GM12873 (cell line): Measurements from ENCODE around the gene DCC.

ENCODE experiments used
- CTCF ChIP-seq: IDR thresholded peaks from 2 replicates; pipeline ENCODE4 v1.5.1; 2012; ENCODE audit warnings: low read depth, mild to moderate bottlenecking, moderate library complexity, low read length, control low read depth; ENCODE audit not compliant: insufficient read depth; ENCODE audit errors: missing control alignments

The DCC gene

GRCh38 chr18:52468496-52468895, 128.5 kb downstream of the DCC start:
- TF ChIP-seq CTCF, result no peak

- TF ChIP-seq CTCF, result no peak
Measured at GRCh38 chr18:52475325-52475724, 135.3 kb downstream of the DCC start.

- no peak for TF ChIP-seq CTCF
Measured at GRCh38 chr18:52481116-52481515, 141.1 kb downstream of the DCC start.

GRCh38 chr18:52484977-52485376, 145.0 kb downstream of the DCC start:
- no peak for TF ChIP-seq CTCF

- TF ChIP-seq CTCF, result no peak
Measured at GRCh38 chr18:52486052-52486451, 146.1 kb downstream of the DCC start.

GRCh38 chr18:52489396-52490306, 149.7 kb downstream of the DCC start:
- TF ChIP-seq CTCF, result no peak

GRCh38 chr18:52496426-52496825, 156.4 kb downstream of the DCC start:
- TF ChIP-seq CTCF, result no peak
